Neural cell (in vitro differentiated cells): ENCODE data around the gene HEATR5B.

Experiments used
- CTCF ChIP-seq: fragments of 450-650 bp; IDR thresholded peaks from 2 replicates; pipeline ENCODE4 v1.5.1; 2014; ENCODE audit warnings: antibody characterized with exemption, mild to moderate bottlenecking, moderate library complexity; ENCODE audit not compliant: poor library complexity, severe bottlenecking
- EP300 ChIP-seq: fragments of 450-650 bp; conservative IDR thresholded peaks from 2 replicates; pipeline ENCODE4 v1.6.1; 2014; ENCODE audit warnings: antibody characterized with exemption, mild to moderate bottlenecking, moderate library complexity; ENCODE audit not compliant: poor library complexity, severe bottlenecking
- EZH2 ChIP-seq: fragments of 200-600, 300-800 bp; shearing (Covaris generic), sonication (generic); IDR thresholded peaks from 2 replicates; pipeline ENCODE4 v1.6.1; 2014; ENCODE audit warnings: antibody characterized with exemption, low read length, borderline replicate concordance, mild to moderate bottlenecking; ENCODE audit not compliant: insufficient read depth, poor library complexity, severe bottlenecking
- POLR2AphosphoS5 ChIP-seq: IDR thresholded peaks from 2 replicates; pipeline ENCODE4 v1.6.1; 2012
- RAD21 ChIP-seq: fragments of 450-650 bp; conservative IDR thresholded peaks from 2 replicates; pipeline ENCODE4 v1.6.1; 2014; ENCODE audit warnings: antibody characterized with exemption, mild to moderate bottlenecking, moderate library complexity
- REST ChIP-seq: IDR thresholded peaks from 2 replicates; pipeline ENCODE4 v1.6.1; 2012; ENCODE audit warnings: borderline replicate concordance
- SMC3 ChIP-seq: fragments of 450-650 bp; conservative IDR thresholded peaks from 2 replicates; pipeline ENCODE4 v1.6.1; 2014; ENCODE audit warnings: antibody characterized with exemption, mild to moderate bottlenecking, moderate library complexity; ENCODE audit not compliant: poor library complexity
- TAF1 ChIP-seq: IDR thresholded peaks from 2 replicates; pipeline ENCODE4 v1.6.1; 2012; ENCODE audit warnings: low read depth

GRCh38 chr2:37125416-37125815, 41.2 kb upstream of the HEATR5B start:
- TF ChIP-seq CTCF (no peak), REST (no peak), EP300 (no peak), POLR2AphosphoS5 (no peak), SMC3 (no peak), TAF1 (no peak), RAD21 (no peak), EZH2 (no peak)
